Activated CD4-positive, alpha-beta T cell treated with anti-CD3 and anti-CD28 coated beads, Interleukin-2, amount 10 ng/mL, durations not matched to agents 7 days and 5 days (primary cell): ENCODE data around the gene CCT2. TPM values are rescaled to one million over a fixed set of nuclear protein-coding genes. Genes with fewer than 3 reads are reported as not detected.
"Not testable (repeated sequence)": the region's sequence is repeated elsewhere in the genome, so short reads cannot be mapped to it uniquely, and the experiment has no call there.

Experiments used
- CTCF ChIA-PET: fragments of 350-600 bp; sonication (Branson Sonifier 250); formaldehyde crosslinking; loops from one replicate; lab custom pipeline; 2021; ENCODE audit warnings: antibody characterized with exemption; lab: Charles Lee
- POLR2A ChIA-PET: fragments of 350-600 bp; sonication (Branson Sonifier 250); formaldehyde crosslinking; loops from one replicate; lab custom pipeline; 2021; ENCODE audit warnings: antibody characterized with exemption; lab: Charles Lee
- DNase-seq: peaks from one replicate; pipeline ENCODE4 v3.0.0-alpha.2; 2020
- H3K27ac Mint-ChIP-seq: one replicate; pipeline ENCODE4 v1.8.0; 2021; ENCODE audit warnings: mild to moderate bottlenecking, moderate library complexity, mixed read lengths
- H3K27me3 Mint-ChIP-seq: one replicate; pipeline ENCODE4 v1.8.0; 2021; ENCODE audit warnings: mixed read lengths
- H3K36me3 Mint-ChIP-seq: one replicate; pipeline ENCODE4 v1.8.0; 2021; ENCODE audit warnings: low read depth, mixed read lengths
- H3K4me1 Mint-ChIP-seq: one replicate; pipeline ENCODE4 v1.8.0; 2021; ENCODE audit warnings: mixed read lengths
- H3K4me3 Mint-ChIP-seq: one replicate; pipeline ENCODE4 v1.8.0; 2021; ENCODE audit warnings: mild to moderate bottlenecking, moderate library complexity, mixed read lengths
- H3K9me3 Mint-ChIP-seq: one replicate; pipeline ENCODE4 v1.8.0; 2021; ENCODE audit warnings: mixed read lengths
- total RNA-seq, 2 experiments: library from RNA; stranded (reverse); gene quantifications; one replicate each; pipeline ENCODE4 v1.2.3, GENCODE V29; 2021

CCT2 gene
- total RNA-seq, 2 experiments from 2014 or later = 152 to 158 TPM

GRCh38 chr12:69600804-69601203 lies 15.5 kb downstream of the CCT2 start:
- H3K4me3 Mint-ChIP-seq = no peak overlapping the region
- no peak overlapping the region for H3K27ac Mint-ChIP-seq
- DNase-seq = no peak
- H3K27me3 Mint-ChIP-seq = no peaks in the 10 kb centered on the region
- ChIA-PET POLR2A (no interaction called here), CTCF (interaction anchor here (1.2 to 1.6 kb wide), 2 partner anchors 9 to 20 kb away, joined by 3 to 5 read pairs; partner anchors contain the start of gene LRRC10)
- H3K4me1 Mint-ChIP-seq = peaks cover 3% of the 10 kb centered on the region
- H3K36me3 Mint-ChIP-seq = peaks cover 55% of the 10 kb centered on the region
- H3K9me3 Mint-ChIP-seq = no peaks in the 10 kb centered on the region

GRCh38 chr12:69601962-69602685 lies 16.9 kb downstream of the CCT2 start:
- Mint-ChIP-seq H3K27ac (no peak overlapping the region), H3K4me1 (peaks cover 2% of the 10 kb centered on the region), H3K27me3 (no peaks in the 10 kb centered on the region), H3K4me3 (no peak overlapping the region), H3K36me3 (peaks cover 50% of the 10 kb centered on the region), H3K9me3 (no peaks in the 10 kb centered on the region)
- ChIA-PET CTCF (no interaction called here), POLR2A (no interaction called here)
- DNase-seq = no peak

- Mint-ChIP-seq H3K9me3 (no peaks in the 10 kb centered on the region), H3K4me3 (no peak overlapping the region), H3K27ac (no peak overlapping the region), H3K27me3 (no peaks in the 10 kb centered on the region), H3K4me1 (no peaks in the 10 kb centered on the region), H3K36me3 (peaks cover 43% of the 10 kb centered on the region)
- ChIA-PET POLR2A (no interaction called here), CTCF (no interaction called here)
- DNase-seq = no peak
Measured at GRCh38 chr12:69602954-69603353, 17.7 kb downstream of the CCT2 start.

- H3K27me3 Mint-ChIP-seq, H3K4me3 Mint-ChIP-seq, POLR2A ChIA-PET, DNase-seq, CTCF ChIA-PET, H3K4me1 Mint-ChIP-seq, H3K27ac Mint-ChIP-seq, H3K9me3 Mint-ChIP-seq: not testable (repeated sequence)
- H3K36me3 Mint-ChIP-seq = peaks cover 38% of the 10 kb centered on the region
Measured at GRCh38 chr12:69603556-69603955, 18.3 kb downstream of the CCT2 start.

GRCh38 chr12:69604275-69604674 lies 19.0 kb downstream of the CCT2 start:
- H3K27me3 Mint-ChIP-seq, H3K27ac Mint-ChIP-seq, H3K4me3 Mint-ChIP-seq, H3K9me3 Mint-ChIP-seq, H3K4me1 Mint-ChIP-seq, CTCF ChIA-PET, POLR2A ChIA-PET, DNase-seq: not testable (repeated sequence)
- H3K36me3 Mint-ChIP-seq = peaks cover 34% of the 10 kb centered on the region

- Mint-ChIP-seq H3K36me3 (peaks cover 7% of the 10 kb centered on the region), H3K4me1 (no peaks in the 10 kb centered on the region), H3K27ac (no peak overlapping the region), H3K27me3 (peaks cover 3% of the 10 kb centered on the region), H3K4me3 (no peak overlapping the region), H3K9me3 (no peaks in the 10 kb centered on the region)
- no peak for DNase-seq
- CTCF ChIA-PET = interaction anchor here (0.7 kb wide), 1 partner anchor 156 kb away, joined by 3 read pairs; no protein-coding TSS in a partner anchor
- POLR2A ChIA-PET = no interaction called here
Measured at GRCh38 chr12:69608114-69608513, 22.9 kb downstream of the CCT2 start.

- CTCF ChIA-PET = interaction anchor here (1.4 to 1.9 kb wide), 4 partner anchors 10 to 356 kb away, joined by 3 to 5 read pairs (median 4); no protein-coding TSS in a partner anchor
Measured at GRCh38 chr12:69610126-69610525, 24.9 kb downstream of the CCT2 start.

GRCh38 chr12:69610729-69611128 lies 25.5 kb downstream of the CCT2 start, which contains the start of gene LRRC10:
LRRC10 (minus strand) TSS chr12:69610907; CDS start chr12:69610838, 69 bp downstream.
- Mint-ChIP-seq H3K36me3 (no peaks in the 10 kb centered on the region), H3K4me1 (no peaks in the 10 kb centered on the region), H3K27ac (no peak within 1 kb of the TSS), H3K4me3 (no peak within 1 kb of the TSS), H3K27me3 (peaks cover 12% of the 10 kb centered on the region), H3K9me3 (peaks cover 3% of the 10 kb centered on the region)
- CTCF ChIA-PET = interaction anchor here (1.5 to 1.9 kb wide), 2 partner anchors 11 to 40 kb away, joined by 4 to 5 read pairs; no protein-coding TSS in a partner anchor
- DNase-seq = no peak
- POLR2A ChIA-PET = no interaction called here

More at GRCh38 chr12:69610126-69610525, 24.9 kb downstream of the CCT2 start:
- Mint-ChIP-seq H3K4me3 (no peak overlapping the region), H3K27me3 (peaks cover 8% of the 10 kb centered on the region), H3K9me3 (no peaks in the 10 kb centered on the region), H3K36me3 (no peaks in the 10 kb centered on the region), H3K27ac (no peak overlapping the region), H3K4me1 (no peaks in the 10 kb centered on the region)
- POLR2A ChIA-PET = no interaction called here
- no peak for DNase-seq

GRCh38 chr12:69613351-69613750 lies 28.1 kb downstream of the CCT2 start:
- no peak overlapping the region for H3K27ac Mint-ChIP-seq
- no peaks in the 10 kb centered on the region for H3K36me3 Mint-ChIP-seq
- peaks cover 3% of the 10 kb centered on the region for H3K9me3 Mint-ChIP-seq
- ChIA-PET CTCF (no interaction called here), POLR2A (no interaction called here)
- no peak for DNase-seq
- no peak overlapping the region for H3K4me3 Mint-ChIP-seq
- no peaks in the 10 kb centered on the region for H3K4me1 Mint-ChIP-seq
- H3K27me3 Mint-ChIP-seq = peaks cover 12% of the 10 kb centered on the region

- Mint-ChIP-seq H3K4me3 (no peak overlapping the region), H3K27me3 (peaks cover 9% of the 10 kb centered on the region), H3K4me1 (no peaks in the 10 kb centered on the region), H3K36me3 (no peaks in the 10 kb centered on the region), H3K27ac (no peak overlapping the region), H3K9me3 (peaks cover 3% of the 10 kb centered on the region)
- DNase-seq = no peak
- POLR2A ChIA-PET = no interaction called here
- CTCF ChIA-PET = no interaction called here
Measured at GRCh38 chr12:69616025-69616424, 30.8 kb downstream of the CCT2 start.

GRCh38 chr12:69619050-69619449 lies 33.8 kb downstream of the CCT2 start:
- CTCF ChIA-PET = no interaction called here
- no peak overlapping the region for H3K4me3 Mint-ChIP-seq
- H3K27ac Mint-ChIP-seq = no peak overlapping the region
- peaks cover 11% of the 10 kb centered on the region for H3K27me3 Mint-ChIP-seq
- DNase-seq = no peak
- POLR2A ChIA-PET = no interaction called here
- no peaks in the 10 kb centered on the region for H3K4me1 Mint-ChIP-seq
- H3K9me3 Mint-ChIP-seq = peaks cover 3% of the 10 kb centered on the region
- H3K36me3 Mint-ChIP-seq = no peaks in the 10 kb centered on the region

- Mint-ChIP-seq H3K9me3 (peaks cover 3% of the 10 kb centered on the region), H3K4me3 (no peak overlapping the region), H3K27ac (no peak overlapping the region), H3K4me1 (no peaks in the 10 kb centered on the region), H3K27me3 (peaks cover 11% of the 10 kb centered on the region), H3K36me3 (no peaks in the 10 kb centered on the region)
- ChIA-PET POLR2A (no interaction called here), CTCF (no interaction called here)
- no peak for DNase-seq
Measured at GRCh38 chr12:69620077-69620476, 34.8 kb downstream of the CCT2 start.

GRCh38 chr12:69620921-69621320 lies 35.7 kb downstream of the CCT2 start:
- no peaks in the 10 kb centered on the region for H3K36me3 Mint-ChIP-seq
- H3K27ac Mint-ChIP-seq = no peak overlapping the region
- no peaks in the 10 kb centered on the region for H3K4me1 Mint-ChIP-seq
- H3K9me3 Mint-ChIP-seq = no peaks in the 10 kb centered on the region
- POLR2A ChIA-PET = no interaction called here
- peaks cover 8% of the 10 kb centered on the region for H3K27me3 Mint-ChIP-seq
- no peak for DNase-seq
- H3K4me3 Mint-ChIP-seq = no peak overlapping the region
- CTCF ChIA-PET = no interaction called here
